ENCODE results near the gene TMEM123.
"Not testable (repeated sequence)": the region's sequence is repeated elsewhere in the genome, so short reads cannot be mapped to it uniquely, and the experiment has no call there.

Gene TMEM123

DNA sequence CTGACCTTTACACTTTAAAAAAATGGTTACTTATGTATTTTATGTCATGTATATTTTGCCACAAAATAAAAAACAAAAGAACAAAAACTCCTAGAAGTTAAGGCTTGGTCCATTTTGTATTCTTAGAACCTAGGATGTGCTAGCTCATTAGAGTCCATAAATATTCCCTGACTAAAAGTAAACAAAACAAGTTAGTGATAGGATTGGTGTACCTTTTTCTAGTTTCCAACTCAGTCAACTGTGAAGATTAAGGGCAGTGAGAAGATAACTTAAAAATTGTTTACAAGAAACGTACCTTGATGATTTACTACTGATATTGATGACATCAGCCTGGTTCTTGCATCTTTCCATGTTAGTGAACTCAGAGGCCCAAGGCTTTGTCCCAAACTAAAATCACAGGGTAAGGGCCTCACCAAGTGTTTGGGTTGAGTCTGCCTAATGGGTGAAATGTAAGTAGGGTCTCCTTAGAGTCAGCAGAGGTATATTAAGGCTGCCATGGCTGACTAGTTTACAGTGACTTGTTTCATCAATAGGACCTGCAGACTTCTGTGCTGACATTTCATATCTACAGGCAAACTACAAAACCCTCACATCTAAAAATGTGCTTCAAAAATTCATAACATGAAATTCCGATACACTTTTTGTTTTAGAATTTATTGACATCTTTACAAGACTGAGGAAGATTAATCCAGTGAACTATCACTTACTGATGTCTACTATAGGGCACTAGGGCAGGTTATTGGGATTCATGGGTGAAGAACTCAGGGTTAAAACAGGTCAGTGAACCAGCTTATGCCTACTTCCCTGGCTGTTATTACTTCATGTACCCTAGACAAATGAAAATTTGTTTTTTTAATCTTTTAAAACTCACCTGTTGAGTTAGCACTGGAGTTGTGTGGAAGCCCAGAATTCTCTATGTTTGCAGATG, 4.4 kb downstream of the TMEM123 start:
- no peak for DNase-seq

GRCh38 chr11:102447193-102447592, 5.4 kb downstream of the TMEM123 start:
- DNase-seq: no peak

GRCh38 chr11:102446606-102447005, 6.0 kb downstream of the TMEM123 start:
- no peak for DNase-seq

GRCh38 chr11:102444693-102445092, 7.9 kb downstream of the TMEM123 start:
- DNase-seq: not testable (repeated sequence)

DNA sequence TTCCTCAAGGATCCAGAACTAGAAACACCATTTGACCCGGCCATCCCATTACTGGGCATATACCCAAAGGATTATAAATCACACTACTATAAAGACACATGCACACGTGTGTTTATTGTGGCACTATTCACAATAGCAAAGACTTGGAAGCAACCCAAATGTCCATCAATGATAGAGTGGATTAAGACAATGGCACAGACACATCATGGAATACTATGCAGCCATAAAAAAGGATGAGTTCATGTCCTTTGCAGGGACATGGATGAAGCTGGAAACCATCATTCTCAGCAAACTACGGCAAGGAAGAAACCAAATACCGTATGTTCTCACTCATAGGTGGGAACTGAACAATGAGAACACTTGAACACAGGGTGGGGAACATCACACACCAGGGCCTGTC, 8.4 kb downstream of the TMEM123 start:
- not testable (repeated sequence) for DNase-seq

DNA sequence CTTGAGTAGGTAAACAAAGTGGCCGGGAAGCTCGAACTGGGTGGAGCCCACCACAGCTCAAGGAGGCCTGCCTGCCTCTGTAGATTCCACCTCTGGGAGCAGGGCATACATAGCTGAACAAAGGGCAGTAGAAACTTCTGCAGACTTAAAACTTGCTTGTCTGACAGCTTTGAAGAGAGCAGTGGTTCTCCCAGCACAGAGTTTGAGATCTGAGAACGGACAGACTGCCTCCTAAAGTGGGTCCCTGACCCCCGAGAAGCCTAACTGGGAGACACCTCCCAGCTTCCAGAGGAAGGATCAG, 13.6 kb downstream of the TMEM123 start:
- DNase-seq: not testable (repeated sequence)

GRCh38 chr11:102438311-102439062, 14.1 kb downstream of the TMEM123 start:
- DNase-seq: peak; percentile 17 to 27

DNA sequence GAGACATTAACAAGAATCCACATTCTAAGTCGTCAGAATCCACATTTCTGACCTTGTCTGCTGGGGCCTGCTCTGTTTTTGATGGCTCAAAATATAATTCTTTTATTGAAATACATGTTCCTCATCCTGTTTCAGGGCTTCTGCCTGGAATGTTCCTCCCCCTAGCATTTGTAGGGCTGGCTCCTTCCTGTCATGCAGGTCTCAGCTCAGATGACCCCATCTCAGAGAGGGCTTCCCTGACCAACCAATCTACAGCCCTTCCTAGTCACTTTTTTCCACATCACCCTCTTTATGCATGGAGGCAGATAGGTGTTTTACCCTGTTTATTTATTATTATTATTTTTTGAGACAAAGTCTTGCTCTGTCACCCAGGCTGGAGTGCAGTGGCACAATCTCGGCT, 14.8 kb downstream of the TMEM123 start:
- no peak for DNase-seq

GRCh38 chr11:102436976-102437375, 15.6 kb downstream of the TMEM123 start:
- DNase-seq: no peak

GRCh38 chr11:102436561-102436960, 16.0 kb downstream of the TMEM123 start:
- DNase-seq: no peak

DNA sequence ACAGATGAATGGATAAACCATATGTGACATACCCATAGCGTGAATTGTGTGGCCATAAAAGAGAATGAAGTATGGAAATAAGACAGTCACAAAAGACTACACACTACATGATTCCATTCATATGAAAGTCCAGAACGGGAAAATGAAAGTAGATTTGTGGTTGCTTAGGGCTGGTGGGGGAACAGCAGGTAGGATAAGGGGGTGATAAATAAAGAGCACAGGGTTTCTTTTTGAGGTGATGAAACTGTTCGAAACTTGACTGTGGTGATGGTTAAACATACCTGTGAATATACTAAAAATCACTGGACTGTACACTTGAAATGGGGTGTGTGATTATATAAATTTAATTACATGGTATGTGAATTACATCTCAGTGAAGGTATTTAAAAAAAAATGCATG, 16.9 kb downstream of the TMEM123 start:
- DNase-seq: no peak

DNA sequence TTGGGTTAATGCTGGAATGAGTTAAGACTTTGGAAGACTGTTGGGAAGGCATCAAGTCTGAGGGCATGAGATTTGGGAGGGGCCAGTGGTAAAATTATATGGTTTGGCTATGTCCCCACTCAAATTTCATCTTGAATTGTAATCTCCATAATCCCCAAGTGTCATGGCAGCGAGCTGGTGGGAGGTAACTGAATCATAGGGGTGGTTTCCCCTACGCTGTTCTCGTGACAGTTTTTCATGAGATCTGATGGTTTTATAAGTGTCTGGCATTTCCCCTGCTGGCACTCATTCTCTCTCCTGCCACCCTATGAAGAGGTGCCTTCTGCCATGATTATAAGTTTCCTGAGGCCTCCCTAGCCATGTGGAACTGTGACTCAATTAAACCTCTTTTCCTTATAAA, 19.0 kb downstream of the TMEM123 start:
- DNase-seq: not testable (repeated sequence)

DNA sequence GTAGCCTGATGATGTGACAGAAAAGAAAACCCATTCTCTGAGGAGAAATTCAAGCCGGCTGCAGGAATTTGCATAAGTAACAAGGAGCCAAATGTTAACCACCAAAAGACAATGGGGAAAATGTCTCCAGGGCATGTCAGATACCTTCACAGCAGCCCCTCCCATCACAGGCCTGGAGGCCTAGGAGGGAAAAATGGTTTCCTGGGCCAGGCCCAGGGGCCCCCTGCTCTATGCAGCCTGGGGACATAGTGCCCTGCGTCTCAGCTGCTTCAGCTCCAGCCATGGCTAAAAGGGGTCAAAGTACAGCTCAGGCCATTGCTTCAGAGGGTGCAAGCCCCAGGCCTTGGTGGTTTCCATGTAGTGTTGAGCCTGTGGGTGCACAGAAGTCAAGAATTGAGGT, 20.0 kb downstream of the TMEM123 start:
- not testable (repeated sequence) for DNase-seq

GRCh38 chr11:102431404-102431803, 21.2 kb downstream of the TMEM123 start:
- no peak for DNase-seq

DNA sequence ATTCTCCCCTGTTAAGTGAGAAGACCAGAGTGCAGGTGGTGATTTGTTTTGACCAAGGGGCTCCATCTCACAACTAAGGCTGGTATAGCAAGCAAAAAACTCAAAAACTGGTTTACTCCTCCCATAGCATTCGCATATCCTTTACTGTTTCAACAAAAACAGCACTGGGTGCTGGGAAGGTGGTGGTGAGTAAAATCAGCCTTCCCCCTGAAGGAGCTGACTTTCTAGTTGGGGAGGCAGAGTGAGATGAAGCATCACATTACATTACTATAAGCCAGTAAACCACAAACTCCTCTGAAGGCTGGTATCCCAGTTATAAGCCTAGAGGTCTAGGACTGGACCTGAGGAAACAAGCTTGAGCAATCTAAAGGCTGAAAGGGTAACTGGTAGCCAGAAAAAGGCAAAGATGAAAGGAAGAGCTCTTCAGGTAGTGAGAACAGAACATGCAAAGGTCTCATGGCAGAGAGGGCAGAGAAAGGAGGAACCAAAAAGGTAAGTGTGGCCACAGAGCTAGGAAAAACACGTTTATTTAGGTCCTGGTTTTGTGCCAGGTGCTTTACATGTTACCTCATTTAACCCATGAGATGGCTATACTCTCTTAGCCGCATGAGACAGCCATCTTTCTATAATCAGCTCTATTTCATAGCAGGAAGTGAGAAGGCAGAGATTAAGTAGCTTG, 22.3 kb downstream of the TMEM123 start:
- no peak for DNase-seq

- DNase-seq: no peak
These were observed 22.9 kb downstream of the TMEM123 start for GRCh38 chr11:102429691-102430090.

- no peak for DNase-seq
These were observed 23.3 kb downstream of the TMEM123 start for GRCh38 chr11:102429226-102429625.

DNA sequence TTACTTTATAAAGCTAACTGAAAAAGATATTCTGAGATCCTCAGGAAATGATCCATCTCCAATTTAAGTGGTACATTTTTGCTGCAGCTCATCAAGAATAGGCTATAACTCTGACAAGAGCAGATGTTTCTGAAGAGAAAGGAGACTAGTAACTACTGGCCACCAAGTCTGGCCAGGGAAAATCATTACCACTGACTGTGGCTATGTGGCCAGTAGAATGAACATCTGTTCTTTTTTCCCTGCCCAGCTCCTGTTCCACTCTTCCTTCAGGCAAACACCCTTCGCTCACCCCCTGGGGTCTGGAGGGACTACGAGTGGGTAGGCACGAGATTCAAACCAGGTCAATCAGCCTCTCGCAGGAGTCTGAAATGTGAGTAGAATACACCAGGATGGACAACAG, 23.9 kb downstream of the TMEM123 start:
- no peak for DNase-seq

GRCh38 chr11:102427068-102427467, 25.5 kb downstream of the TMEM123 start:
- no peak for DNase-seq

GRCh38 chr11:102426570-102426969, 26.0 kb downstream of the TMEM123 start:
- DNase-seq: no peak

DNA sequence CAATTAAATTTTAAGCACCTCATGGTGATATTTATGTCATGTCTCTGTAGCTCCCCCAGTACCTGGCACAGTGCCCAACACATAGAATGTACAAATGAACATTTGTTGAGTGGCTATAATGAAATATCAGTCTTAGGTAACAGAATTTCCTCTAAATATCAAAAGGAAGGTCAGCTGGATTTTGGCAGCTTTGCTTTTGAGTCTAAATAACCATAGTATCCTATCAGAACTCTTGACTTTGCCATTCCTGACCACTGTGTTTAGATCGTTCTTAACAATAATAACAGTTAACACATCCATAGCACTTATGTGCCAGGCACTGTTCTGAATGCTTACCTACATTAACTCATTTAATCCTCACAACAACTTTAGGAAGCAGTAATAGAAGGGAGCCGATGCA, 26.6 kb downstream of the TMEM123 start:
- DNase-seq: no peak

DNA sequence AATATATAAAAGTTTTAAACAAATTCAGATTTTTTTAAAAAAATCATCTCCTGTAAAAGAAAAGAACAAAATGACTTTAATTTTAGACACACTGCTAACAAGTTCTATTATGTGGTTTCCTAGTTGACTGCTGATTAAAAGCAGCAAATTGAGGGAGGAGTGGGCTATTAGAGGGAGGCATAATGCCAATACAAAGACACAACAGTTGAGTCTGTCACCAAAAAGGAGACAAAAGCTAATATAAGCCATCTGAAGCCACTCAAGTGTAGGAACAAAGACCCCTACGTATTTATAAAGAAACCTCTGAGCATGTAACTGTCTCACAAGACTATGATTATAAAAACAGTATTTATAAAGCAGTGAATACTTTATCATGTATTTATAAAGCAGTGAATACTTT, 28.6 kb downstream of the TMEM123 start:
- DNase-seq: no peak

DNA sequence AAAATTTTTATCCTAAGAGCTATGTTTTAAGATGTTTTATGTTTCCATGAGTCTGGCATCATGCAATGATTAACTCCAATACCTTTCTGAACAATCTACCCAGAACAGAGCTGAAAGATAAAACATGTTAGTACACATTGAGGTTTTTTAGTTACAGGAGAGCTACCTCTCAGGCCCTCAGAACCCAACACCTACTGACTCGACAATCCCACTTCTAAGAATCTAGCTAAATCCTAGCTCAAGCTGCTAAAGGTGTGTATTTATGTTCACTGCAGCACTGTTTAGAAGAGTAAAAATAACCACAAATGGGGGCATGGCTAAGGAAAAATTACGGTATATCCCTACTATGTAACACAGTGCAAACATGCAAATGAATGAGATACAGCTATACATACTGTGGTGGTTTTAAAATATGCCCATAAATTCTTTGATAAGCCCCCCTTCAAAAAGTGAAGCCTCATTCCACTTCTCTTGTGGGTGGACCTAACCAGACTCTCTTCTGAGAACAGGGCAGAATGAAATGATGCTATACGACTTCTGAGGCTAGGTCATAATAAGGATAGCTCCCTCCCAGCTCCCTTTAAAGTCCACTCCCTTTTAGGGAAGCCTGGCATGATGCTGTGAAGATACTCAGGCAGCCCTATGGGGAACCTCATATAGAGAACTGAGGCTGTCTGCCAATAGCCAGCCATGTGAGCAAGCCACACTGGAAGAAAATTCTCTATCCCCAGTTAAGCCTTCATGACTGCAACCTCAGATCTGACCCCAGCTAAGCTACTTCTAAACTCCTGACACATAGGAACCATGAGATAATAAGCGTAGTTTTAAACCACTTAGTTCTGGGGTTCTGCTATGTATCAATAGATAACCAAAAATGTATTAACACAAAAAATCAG, 29.5 kb downstream of the TMEM123 start:
- DNase-seq: no peak

All from stimulated activated CD4-positive, alpha-beta T cell treated with anti-CD3 and anti-CD28 coated beads, Interleukin-4, amount 100 ng/mL, for 4 hours (primary cell).